WTC11 (cell line): ENCODE data around the gene PTPRJ.

ENCODE experiments used
- CDX4 ChIP-seq: fragments of 250-450 bp; sonication (Bioruptor Pico); IDR thresholded peaks from 2 replicates; pipeline ENCODE4 v1.9.0; 2021; ENCODE audit warnings: moderate library complexity, mild to moderate bottlenecking, inconsistent platforms, borderline replicate concordance
- CTCF ChIP-seq: fragments of 200-600 bp; IDR thresholded peaks from 2 replicates; pipeline ENCODE4 v1.8.0; 2022; ENCODE audit warnings: antibody characterized with exemption
- ELF4 ChIP-seq: sonication (generic); formaldehyde crosslinking; IDR thresholded peaks from 2 replicates; pipeline ENCODE4 v1.8.1; 2022; ENCODE audit warnings: low read depth, mild to moderate bottlenecking, moderate library complexity, missing genetic modification reagents
- SP1 ChIP-seq: sonication (generic); formaldehyde crosslinking; conservative IDR thresholded peaks from 2 replicates; pipeline ENCODE4 v1.8.1; 2022; ENCODE audit warnings: missing genetic modification reagents
- TEAD4 ChIP-seq: sonication (generic); formaldehyde crosslinking; IDR thresholded peaks from 2 replicates; pipeline ENCODE4 v1.8.0; 2022; ENCODE audit warnings: mild to moderate bottlenecking, missing genetic modification reagents
- ZNF317 ChIP-seq: sonication (generic); formaldehyde crosslinking; IDR thresholded peaks from 2 replicates; pipeline ENCODE4 v1.8.1; 2023; ENCODE audit warnings: low read depth, mild to moderate bottlenecking, moderate library complexity, missing genetic modification reagents, borderline replicate concordance

GRCh38 chr11:47973173-47973572, 7.2 kb upstream of the PTPRJ start:
- TF ChIP-seq CTCF (no peak), SP1 (CRISPR knock-in tag) (no peak), TEAD4 (CRISPR knock-in tag) (no peak), CDX4 (CRISPR knock-in tag) (no peak), ELF4 (CRISPR knock-in tag) (no peak), ZNF317 (CRISPR knock-in tag) (no peak)
